ENCODE measurements around the gene WASF1.
"Not testable (repeated sequence)": the region's sequence is repeated elsewhere in the genome, so short reads cannot be mapped to it uniquely, and the experiment has no call there.

GRCh38 chr6:110121655-110122054, 57.8 kb downstream of the WASF1 start:
- TF ChIP-seq MAX (IDR thresholded peaks at IDR 0.05); MAFK (IDR thresholded peaks at IDR 0.05; ENCODE audit: partially characterized antibody); KDM5A (IDR thresholded peaks at IDR 0.05); BHLHE40 (IDR thresholded peaks at IDR 0.05; ENCODE audit: low read depth, low read length); POLR2A (IDR thresholded peaks at IDR 0.05; ENCODE audit: low read length); CTCF (IDR thresholded peaks at IDR 0.05); HDAC2 (IDR thresholded peaks at IDR 0.05); RFX5 (IDR thresholded peaks at IDR 0.05); RNF2 (IDR thresholded peaks at IDR 0.05; ENCODE audit: borderline replicate concordance, low read depth): not testable (repeated sequence)

Data from A549 (cell line).